PC-3 (cell line): Measurements from ENCODE around the gene GNA15. TPM values are rescaled to one million over a fixed set of nuclear protein-coding genes. Genes with fewer than 3 reads are reported as not detected.

Experiments used
- ATAC-seq: fragments of 200-7000 bp; cut with Tn5 transposase; 2 replicates; pipeline ENCODE4 v1.9.1; 2020; ENCODE audit warnings: mild to moderate bottlenecking, moderate library complexity
- BruUV-seq: library from RNA; stranded (reverse); fragments of 400-500 nt; replicated peaks from 2 replicates; lab custom pipeline; 2021; lab: Mats Ljungman, UMichigan
- CTCF ChIA-PET: fragments of 300-600 bp; sonication (Branson Sonifier 250); formaldehyde crosslinking; loops from one replicate; lab custom pipeline; 2022; ENCODE audit warnings: antibody characterized with exemption; lab: Charles Lee
- POLR2A ChIA-PET: fragments of 300-600 bp; sonication (Branson Sonifier 250); formaldehyde crosslinking; loops from one replicate; lab custom pipeline; 2022; ENCODE audit warnings: antibody characterized with exemption; ENCODE audit not compliant: unreplicated experiment; lab: Charles Lee
- DNase-seq: peaks from one replicate; pipeline ENCODE4 v3.0.0-alpha.2; 2015
- H2AFZ ChIP-seq: fragments of 300-600 bp; sonication (generic); 2 replicates; pipeline ENCODE4 v1.6.0; 2016; ENCODE audit warnings: antibody characterized with exemption, low read length
- H3F3A ChIP-seq: fragments of 300-600 bp; sonication (generic); one replicate; pipeline ENCODE4 v1.6.0; 2017; ENCODE audit warnings: antibody characterized with exemption, low read length, control low read depth, mild to moderate bottlenecking; ENCODE audit not compliant: unreplicated experiment
- H3K27ac ChIP-seq: fragments of 300-600 bp; sonication (generic); 2 replicates; pipeline ENCODE4 v1.5.1; 2016; ENCODE audit warnings: mild to moderate bottlenecking, low read length
- H3K27me3 ChIP-seq: fragments of 300-600 bp; sonication (generic); 2 replicates; pipeline ENCODE4 v1.6.1; 2016; ENCODE audit warnings: low read length, mixed read lengths
- H3K36me3 ChIP-seq: fragments of 300-600 bp; sonication (generic); 2 replicates; pipeline ENCODE4 v1.6.1; 2016; ENCODE audit warnings: low read depth, mixed run types, low read length, mixed read lengths
- H3K4me1 ChIP-seq: fragments of 300-600 bp; sonication (generic); 2 replicates; pipeline ENCODE4 v1.5.1; 2016; ENCODE audit warnings: low read length; ENCODE audit not compliant: insufficient read depth
- H3K4me2 ChIP-seq: fragments of 300-600 bp; sonication (generic); 2 replicates; pipeline ENCODE4 v1.6.0; 2016; ENCODE audit warnings: low read length
- H3K4me3 ChIP-seq: fragments of 300-600 bp; sonication (generic); 2 replicates; pipeline ENCODE4 v1.5.1; 2016; ENCODE audit warnings: mild to moderate bottlenecking, low read length, mixed read lengths
- H3K79me2 ChIP-seq: fragments of 300-600 bp; sonication (generic); 2 replicates; pipeline ENCODE4 v1.6.1; 2017; ENCODE audit warnings: low read length, mixed read lengths
- H3K9ac ChIP-seq: fragments of 300-600 bp; sonication (generic); 2 replicates; pipeline ENCODE4 v1.6.0; 2016; ENCODE audit warnings: mild to moderate bottlenecking, low read length
- H3K9me2 ChIP-seq: fragments of 300-600 bp; sonication (generic); replicated peaks from 2 replicates; pipeline ENCODE4 v1.6.1; 2016; ENCODE audit warnings: mixed run types, low read length, mixed read lengths
- H3K9me3 ChIP-seq: fragments of 300-600 bp; sonication (generic); 2 replicates; pipeline ENCODE4 v1.6.1; 2016; ENCODE audit warnings: low read length, mixed read lengths
- H4K20me1 ChIP-seq: fragments of 300-600 bp; sonication (generic); 2 replicates; pipeline ENCODE4 v1.6.1; 2016; ENCODE audit warnings: low read length, mixed read lengths
- EZH2 ChIP-seq: fragments of 300-600 bp; sonication (generic); IDR thresholded peaks from one replicate; pipeline ENCODE4 v1.6.1; 2017; ENCODE audit warnings: antibody characterized with exemption, mild to moderate bottlenecking, low read length; ENCODE audit not compliant: unreplicated experiment
- EZH2phosphoT487 ChIP-seq: fragments of 300-600 bp; sonication (generic); IDR thresholded peaks from 2 replicates; pipeline ENCODE4 v1.6.1; 2018; ENCODE audit warnings: mild to moderate bottlenecking, antibody characterized with exemption, low read length, borderline replicate concordance
- intact Hi-C: fragments of 100-400 bp; cut with micrococcal nuclease; formaldehyde crosslinking; loops from 2 replicates; pipeline ENCODE4 v1.9.0; 2023
- total RNA-seq: library from RNA; depleted of rRNA; stranded (reverse); fragments of >200 nt; gene quantifications from 2 replicates; pipeline ENCODE4 v1.2.3, GENCODE V29; 2014
- TF ChIP-seq, protein P1 (sequence below): fragments of 300-600 bp; sonication (generic); conservative IDR thresholded peaks from 2 replicates; pipeline ENCODE4 v1.5.1; 2017; ENCODE audit warnings: antibody characterized with exemption, low read depth, mild to moderate bottlenecking, low read length

The GNA15 gene
- total RNA-seq, 1 experiment from 2014 or later, result not detected

DNA sequence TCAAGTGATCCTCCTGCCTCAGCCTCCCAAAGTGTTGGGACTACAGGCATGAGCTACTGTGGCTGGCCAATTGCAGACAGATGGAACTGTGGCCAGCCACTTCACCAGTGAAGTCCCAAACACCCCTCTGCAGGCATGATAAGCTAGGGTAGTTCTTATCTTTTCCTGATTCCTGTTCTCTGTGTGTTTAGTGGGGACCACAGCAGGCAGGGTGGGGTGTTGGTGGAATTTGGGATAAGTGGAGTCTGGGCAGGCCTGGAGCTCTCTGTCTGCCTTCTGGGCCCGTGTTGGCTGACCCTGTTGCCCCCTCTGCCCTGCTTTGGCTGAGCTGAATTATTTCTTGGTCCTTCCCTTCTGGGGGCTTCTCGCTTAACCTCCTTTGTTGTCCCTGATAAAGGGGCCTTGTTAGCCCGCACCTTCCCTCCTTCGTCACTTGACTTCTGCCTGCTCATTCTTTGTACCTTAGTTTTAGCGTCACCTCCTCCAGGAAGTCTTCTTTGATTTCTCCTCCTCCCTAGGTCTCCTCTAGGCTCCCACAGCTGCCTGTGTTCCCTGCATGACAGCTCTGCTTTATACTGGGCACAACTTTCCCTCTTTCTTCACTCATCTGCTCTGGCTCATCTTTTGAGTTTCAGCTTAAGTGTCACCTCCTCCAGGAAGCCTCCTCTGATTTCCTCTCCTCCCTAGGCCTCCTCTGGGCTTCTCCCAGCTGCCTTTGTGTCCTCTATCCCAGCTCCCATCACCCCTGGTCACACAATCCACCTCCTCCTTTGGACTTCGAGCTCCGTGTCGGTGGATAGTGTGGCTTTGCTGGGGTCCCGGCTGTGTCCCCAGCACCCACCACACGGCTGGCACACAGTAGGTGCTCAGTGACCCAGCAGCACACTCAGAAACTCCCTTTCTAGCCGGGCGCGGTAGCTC is 48.1 kb downstream of the GNA15 start:
- H3K4me2 ChIP-seq, result no peak overlapping the region
- no peaks in the 10 kb centered on the region for H3K9me2 ChIP-seq
- peaks cover 11% of the 10 kb centered on the region for H4K20me1 ChIP-seq
- ATAC-seq (no peak), DNase-seq (no peak)
- intact Hi-C loops, result no loop called here
- BruUV-seq, result no TSS peak
- CTCF ChIA-PET, result interaction anchor here (0.6 kb wide), 2 partner anchors 53 to 79 kb away, joined by 3 read pairs; no protein-coding TSS in a partner anchor
- peaks cover 10% of the 10 kb centered on the region for H3K4me1 ChIP-seq
- no peaks in the 10 kb centered on the region for H3K27me3 ChIP-seq
- peak overlapping the region; percentile 99; the same call in 1 of the 2 replicates for H2AFZ ChIP-seq
- H3K79me2 ChIP-seq, result peaks cover 32% of the 10 kb centered on the region
- POLR2A ChIA-PET, result no interaction called here
- H3K9ac ChIP-seq, result no peak overlapping the region
- no peaks in the 10 kb centered on the region for H3K36me3 ChIP-seq
- no peaks in the 10 kb centered on the region for H3K9me3 ChIP-seq
- no peak overlapping the region for H3K4me3 ChIP-seq
- TF ChIP-seq EZH2 (no peak), EZH2phosphoT487 (no peak)
- TF ChIP-seq, protein P1, sequence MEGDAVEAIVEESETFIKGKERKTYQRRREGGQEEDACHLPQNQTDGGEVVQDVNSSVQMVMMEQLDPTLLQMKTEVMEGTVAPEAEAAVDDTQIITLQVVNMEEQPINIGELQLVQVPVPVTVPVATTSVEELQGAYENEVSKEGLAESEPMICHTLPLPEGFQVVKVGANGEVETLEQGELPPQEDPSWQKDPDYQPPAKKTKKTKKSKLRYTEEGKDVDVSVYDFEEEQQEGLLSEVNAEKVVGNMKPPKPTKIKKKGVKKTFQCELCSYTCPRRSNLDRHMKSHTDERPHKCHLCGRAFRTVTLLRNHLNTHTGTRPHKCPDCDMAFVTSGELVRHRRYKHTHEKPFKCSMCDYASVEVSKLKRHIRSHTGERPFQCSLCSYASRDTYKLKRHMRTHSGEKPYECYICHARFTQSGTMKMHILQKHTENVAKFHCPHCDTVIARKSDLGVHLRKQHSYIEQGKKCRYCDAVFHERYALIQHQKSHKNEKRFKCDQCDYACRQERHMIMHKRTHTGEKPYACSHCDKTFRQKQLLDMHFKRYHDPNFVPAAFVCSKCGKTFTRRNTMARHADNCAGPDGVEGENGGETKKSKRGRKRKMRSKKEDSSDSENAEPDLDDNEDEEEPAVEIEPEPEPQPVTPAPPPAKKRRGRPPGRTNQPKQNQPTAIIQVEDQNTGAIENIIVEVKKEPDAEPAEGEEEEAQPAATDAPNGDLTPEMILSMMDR, result no peak
- no peak overlapping the region for H3K27ac ChIP-seq
- no peaks in the 10 kb centered on the region for H3F3A ChIP-seq

DNA sequence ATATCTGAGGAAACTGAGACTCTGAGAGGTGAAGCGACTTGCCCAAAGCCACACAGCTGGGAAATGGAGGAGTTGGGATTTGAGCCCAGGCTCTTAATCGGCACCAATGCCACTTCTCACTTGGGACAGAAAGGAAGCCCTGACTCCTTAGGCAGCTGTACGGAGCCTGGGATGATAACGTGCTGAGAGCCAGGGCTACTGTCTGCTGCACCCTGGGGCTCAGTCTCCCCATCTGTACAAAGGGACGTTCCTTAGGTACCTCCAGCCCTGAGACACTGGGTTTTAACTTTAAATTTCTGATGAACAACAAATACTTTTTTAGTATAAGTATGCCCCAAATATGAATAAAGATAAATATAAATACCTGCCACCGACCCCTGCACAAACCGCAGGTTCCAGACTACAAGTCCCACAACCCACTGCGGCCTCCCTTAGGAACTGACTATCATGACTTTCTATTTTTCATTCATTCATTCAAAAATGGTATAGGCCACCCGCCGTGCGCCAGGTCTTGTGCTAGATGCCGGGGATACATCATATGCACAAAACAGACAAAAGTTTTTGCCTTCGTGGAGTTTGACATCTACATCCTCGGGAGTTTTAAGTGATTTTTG is 49.1 kb downstream of the GNA15 start:
- intact Hi-C loops, result no loop called here
- Histone ChIP-seq H2AFZ (peak overlapping the region; percentile 99), H4K20me1 (peaks cover 16% of the 10 kb centered on the region), H3F3A (no peaks in the 10 kb centered on the region), H3K4me2 (peak overlapping the region; percentile 98), H3K9ac (peak overlapping the region; percentile 97), H3K27ac (peak overlapping the region; percentile 75), H3K79me2 (peaks cover 42% of the 10 kb centered on the region), H3K9me2 (no peaks in the 10 kb centered on the region), H3K9me3 (no peaks in the 10 kb centered on the region), H3K27me3 (no peaks in the 10 kb centered on the region), H3K4me1 (peaks cover 10% of the 10 kb centered on the region), H3K36me3 (no peaks in the 10 kb centered on the region), H3K4me3 (peak overlapping the region; percentile 96)
- ChIA-PET POLR2A (no interaction called here), CTCF (interaction anchor here (0.6 kb wide), 1 partner anchor 52 kb away, joined by 3 read pairs; no protein-coding TSS in a partner anchor)
- BruUV-seq, result no TSS peak
- DNase-seq (no peak), ATAC-seq (peak; percentile 63)
- no peak for TF ChIP-seq EZH2
- TF ChIP-seq, protein P1, result no peak
- TF ChIP-seq EZH2phosphoT487, result no peak
